ENCODE data around the gene TMEM263. TPM values are rescaled to one million over a fixed set of nuclear protein-coding genes. Genes with fewer than 3 reads are reported as not detected.

The TMEM263 gene
- total RNA-seq, result 22.0 and 27.6 TPM in 2 replicates

GRCh38 chr12:106955377-106956047 is at the start of gene TMEM263:
TSS of gene TMEM263 (plus strand) at chr12:106955907. CDS start at chr12:106967117, 11,210 bp downstream.

DNA sequence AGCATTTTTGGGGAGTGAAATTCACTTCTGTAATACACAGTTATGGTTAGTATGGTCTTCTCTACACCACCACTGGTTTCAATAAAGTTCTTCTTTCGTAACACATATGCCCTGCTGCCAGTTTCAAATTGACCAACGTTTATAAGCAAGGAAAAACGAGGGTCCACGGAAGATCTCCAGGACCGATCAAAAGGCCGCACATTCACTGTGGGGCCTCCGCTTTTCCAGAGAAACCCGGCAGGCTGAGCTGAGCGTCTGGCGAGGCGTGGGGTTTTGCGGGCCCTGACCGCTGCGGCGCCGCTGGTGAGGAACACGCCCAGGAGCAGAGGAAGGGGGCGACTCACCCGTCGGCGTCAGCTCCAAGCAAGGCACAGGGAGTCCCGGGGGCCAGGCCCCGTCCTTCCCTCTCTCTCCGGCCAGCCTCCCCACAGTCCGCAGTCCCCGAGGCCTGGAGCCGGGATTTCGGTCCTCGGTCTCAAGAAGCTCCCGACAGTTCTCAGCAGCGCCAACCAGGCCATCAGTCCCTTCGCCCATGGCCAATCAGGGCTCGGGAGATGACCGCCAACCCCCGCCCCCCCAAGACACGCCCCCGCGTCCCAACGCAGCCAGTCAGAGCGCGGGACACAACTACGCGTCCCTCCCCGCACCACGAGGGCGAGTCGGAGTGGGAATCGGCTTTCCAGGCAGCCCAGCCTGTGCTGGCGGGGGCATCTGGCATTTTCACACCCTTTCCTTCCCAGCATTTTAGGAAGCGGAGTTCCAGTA is 31.1 kb downstream of the TMEM263 start, which contains the start of gene MTERF2:
MTERF2 (minus strand) TSS at position 522 of the 765 bp plus-strand sequence. CDS start 8,432 bp downstream, outside the sequence.

Other genes with a start within 250 kb of the TMEM263 start
- 3.3 and 3.5 TPM in 2 replicates for gene RIC8B, start 181.2 kb upstream of the TMEM263 start, total RNA-seq
- gene MTERF2, start 31.2 kb downstream of the TMEM263 start, total RNA-seq, result 3.0 and 5.4 TPM in 2 replicates
- 6.8 and 6.9 TPM in 2 replicates for gene CRY1, start 137.6 kb downstream of the TMEM263 start, total RNA-seq